Gastroesophageal sphincter (tissue), 2 donors: ENCODE results near the gene OLFML2A.

ENCODE experiments used
- POLR2A ChIP-seq, 2 donors: fragments of 450-650 bp; IDR thresholded peaks; one replicate each; pipeline ENCODE4 v1.6.1; 2017; ENCODE audit warnings: antibody characterized with exemption in 2 of 2, mild to moderate bottlenecking in 2 of 2, moderate library complexity in 1 of 2
- POLR2AphosphoS5 ChIP-seq: sonication (generic); formaldehyde crosslinking; IDR thresholded peaks from one replicate; pipeline ENCODE4 v1.6.1; 2017; ENCODE audit warnings: antibody characterized with exemption

DNA sequence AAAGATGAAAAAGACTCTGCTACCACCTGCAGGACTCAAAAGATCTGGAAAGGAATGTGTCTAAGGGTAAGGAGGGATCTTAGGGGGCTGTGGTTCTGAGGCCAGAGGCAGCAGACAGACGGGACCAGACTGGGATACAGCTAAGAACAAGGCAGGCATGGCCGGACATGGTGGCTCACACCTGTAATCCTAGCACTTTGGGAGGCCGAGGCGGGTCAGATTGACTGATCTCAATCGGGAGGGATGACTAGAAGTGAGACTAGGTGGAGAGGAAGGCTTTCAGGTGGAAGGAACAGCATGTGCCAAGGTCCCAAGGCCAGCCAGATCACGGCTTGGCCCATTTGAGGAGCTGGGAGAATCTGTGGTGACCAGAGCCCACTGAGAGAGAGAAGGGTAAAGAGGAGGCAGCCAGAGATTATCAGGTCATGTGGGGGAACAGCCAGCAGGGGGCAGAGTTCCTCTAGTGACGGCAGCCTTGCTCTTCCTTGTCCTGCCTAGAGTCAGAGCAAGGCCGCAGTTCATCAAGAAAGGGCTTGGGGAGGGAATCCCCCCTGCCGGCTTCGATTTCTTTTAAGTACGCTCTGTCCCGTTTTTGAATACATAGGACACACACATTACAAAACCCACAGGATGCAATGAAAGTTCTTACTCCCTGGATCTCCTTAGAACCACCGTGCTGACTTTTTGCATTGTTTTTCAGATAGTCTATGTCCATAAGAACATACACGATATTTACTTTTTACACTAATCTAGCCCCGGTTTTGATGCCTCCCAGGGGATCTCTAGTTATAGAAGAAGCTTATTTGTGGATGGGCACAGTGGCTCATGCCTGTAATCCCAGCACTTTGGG lies 2.6 kb upstream of the OLFML2A start:
- TF ChIP-seq POLR2AphosphoS5 (no peak), POLR2A (IDR thresholded peaks at IDR 0.05) (no peak)
